Measurements from ENCODE around the gene PXDC1.
"Not testable (repeated sequence)": the region's sequence is repeated elsewhere in the genome, so short reads cannot be mapped to it uniquely, and the experiment has no call there.

Gene PXDC1

DNA sequence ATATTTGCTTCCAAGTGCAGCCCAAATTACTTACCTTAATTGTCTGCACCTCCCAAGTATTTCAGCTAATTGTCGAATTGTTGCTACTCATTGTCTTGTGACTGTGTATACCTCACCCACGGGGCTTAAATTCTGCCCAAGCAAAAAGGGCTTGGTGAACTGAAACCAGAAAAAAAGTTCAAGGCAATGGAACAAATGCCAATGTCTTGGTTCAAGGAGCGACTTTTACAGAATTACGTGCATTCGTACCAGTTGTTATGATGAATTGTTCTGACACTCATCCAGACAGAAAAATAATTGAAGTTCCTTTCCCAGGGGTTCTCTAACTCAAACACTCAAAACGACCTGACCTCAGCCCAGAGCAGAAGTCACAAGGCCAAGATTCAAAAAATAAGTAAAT lies 13.9 kb upstream of the PXDC1 start:
- no peak for TF ChIP-seq JUND (IDR thresholded peaks at IDR 0.05; ENCODE audit: low read depth)
- DNase-seq (ENCODE audit: low read depth in 1 of 2, low spot score in 1 of 2): no peak
- in situ Hi-C loops (cut with HindIII; ENCODE audit: low pct_unique_long_range_greater_than_20kb, low sequenced_read_pairs): no loop called here

DNA sequence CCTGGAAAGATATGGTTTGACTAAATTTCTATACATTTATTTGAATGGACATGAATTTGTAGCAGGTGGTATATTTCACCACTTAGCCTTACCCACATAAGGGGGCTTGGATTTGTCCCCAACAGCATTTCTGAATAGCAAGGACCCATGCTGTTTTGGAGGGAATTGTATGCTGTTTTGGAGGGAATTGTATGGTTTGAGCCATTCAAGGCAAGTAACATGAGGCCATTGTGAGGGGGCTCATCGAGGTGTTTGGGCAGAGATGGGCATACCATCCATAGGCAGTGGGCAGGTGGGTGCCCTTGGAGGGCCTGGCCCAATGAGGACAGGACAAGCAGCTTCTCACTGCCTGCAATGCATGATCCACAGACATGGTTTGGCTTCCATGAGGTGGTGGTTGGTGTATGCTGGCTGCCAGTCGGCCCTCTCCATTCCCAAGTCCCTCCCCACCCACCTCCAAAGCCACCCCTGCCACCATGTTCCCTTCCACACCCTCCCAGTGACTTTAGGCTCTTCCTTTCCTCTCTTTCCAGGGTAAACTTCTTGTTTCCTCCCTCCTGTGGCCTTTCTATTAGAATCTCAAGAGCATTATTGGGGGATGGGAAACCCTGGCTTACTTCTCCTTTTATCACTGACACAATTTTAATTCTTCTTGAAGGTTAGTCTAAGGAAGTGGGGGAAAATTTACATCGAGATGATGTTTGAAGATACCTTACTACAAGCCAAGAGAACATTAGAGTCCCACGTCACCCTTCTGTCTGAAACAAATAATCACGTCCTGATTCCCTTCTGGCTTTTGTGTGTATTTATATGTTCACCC lies 13.2 kb upstream of the PXDC1 start:
- DNase-seq (ENCODE audit: low read depth in 1 of 2, low spot score in 1 of 2): no peak
- in situ Hi-C loops (cut with HindIII; ENCODE audit: low pct_unique_long_range_greater_than_20kb, low sequenced_read_pairs): no loop called here
- no peak for TF ChIP-seq JUND (IDR thresholded peaks at IDR 0.05; ENCODE audit: low read depth)

DNA sequence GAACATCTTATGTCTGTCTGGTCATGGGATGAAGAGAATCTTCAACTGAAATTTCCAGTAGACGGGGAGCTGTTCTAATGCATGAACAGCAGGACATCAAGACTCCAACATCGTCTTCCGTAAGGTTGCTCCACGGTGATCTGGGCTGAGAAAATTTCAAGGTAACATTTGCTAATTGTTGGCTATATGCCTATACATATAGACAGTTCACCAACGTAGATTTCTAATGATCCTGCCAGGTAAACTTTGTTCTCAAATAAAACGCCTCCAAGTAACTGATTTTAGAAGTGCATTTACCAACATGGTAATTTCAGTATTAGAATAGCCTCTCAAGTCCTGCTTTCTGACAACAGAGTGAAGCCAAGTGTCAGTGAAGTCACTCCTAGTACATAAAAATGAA lies 11.3 kb upstream of the PXDC1 start:
- in situ Hi-C loops (cut with HindIII; ENCODE audit: low pct_unique_long_range_greater_than_20kb, low sequenced_read_pairs): no loop called here
- TF ChIP-seq JUND (IDR thresholded peaks at IDR 0.05; ENCODE audit: low read depth): no peak
- no peak for DNase-seq (ENCODE audit: low read depth in 1 of 2, low spot score in 1 of 2)

DNA sequence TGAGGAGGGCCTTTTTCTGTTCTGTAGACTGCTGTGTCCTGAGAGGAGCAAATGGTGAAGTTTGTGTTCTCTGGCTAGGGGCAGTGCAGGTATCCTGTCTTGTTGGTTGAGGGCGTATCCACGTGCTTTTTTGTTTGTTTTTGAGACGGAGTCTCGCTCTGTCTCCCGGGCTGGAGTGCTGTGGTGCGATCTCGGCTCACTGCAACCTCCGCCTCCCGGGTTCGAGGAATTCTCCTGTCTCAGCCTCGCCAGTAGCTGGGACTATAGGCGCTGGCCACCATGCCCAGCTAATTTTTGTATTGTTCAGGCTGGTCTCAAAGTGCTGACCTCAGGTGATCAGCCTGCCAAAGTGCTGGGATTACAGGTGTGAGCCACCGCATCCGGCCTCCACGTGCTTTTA lies 10.8 kb upstream of the PXDC1 start:
- TF ChIP-seq JUND (IDR thresholded peaks at IDR 0.05; ENCODE audit: low read depth): no peak
- no peak for DNase-seq (ENCODE audit: low read depth in 1 of 2, low spot score in 1 of 2)
- in situ Hi-C loops (cut with HindIII; ENCODE audit: low pct_unique_long_range_greater_than_20kb, low sequenced_read_pairs): no loop called here

DNA sequence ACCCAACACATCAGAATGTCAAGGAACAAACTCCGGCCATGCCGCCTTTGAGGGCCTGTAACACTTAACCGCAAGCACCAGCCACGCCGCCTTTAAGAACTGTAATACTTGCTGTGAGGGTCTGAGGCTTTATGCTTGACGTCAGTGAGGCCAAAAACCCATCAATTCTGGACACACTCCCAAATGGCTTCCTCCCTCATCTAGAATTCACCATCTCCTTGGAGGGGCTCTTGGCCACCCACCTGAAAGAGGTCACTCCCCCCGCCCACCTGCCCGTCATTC lies 10.4 kb upstream of the PXDC1 start:
- DNase-seq (ENCODE audit: low read depth in 1 of 2, low spot score in 1 of 2): no peak
- TF ChIP-seq JUND (IDR thresholded peaks at IDR 0.05; ENCODE audit: low read depth): no peak
- in situ Hi-C loops (cut with HindIII; ENCODE audit: low pct_unique_long_range_greater_than_20kb, low sequenced_read_pairs): no loop called here

DNA sequence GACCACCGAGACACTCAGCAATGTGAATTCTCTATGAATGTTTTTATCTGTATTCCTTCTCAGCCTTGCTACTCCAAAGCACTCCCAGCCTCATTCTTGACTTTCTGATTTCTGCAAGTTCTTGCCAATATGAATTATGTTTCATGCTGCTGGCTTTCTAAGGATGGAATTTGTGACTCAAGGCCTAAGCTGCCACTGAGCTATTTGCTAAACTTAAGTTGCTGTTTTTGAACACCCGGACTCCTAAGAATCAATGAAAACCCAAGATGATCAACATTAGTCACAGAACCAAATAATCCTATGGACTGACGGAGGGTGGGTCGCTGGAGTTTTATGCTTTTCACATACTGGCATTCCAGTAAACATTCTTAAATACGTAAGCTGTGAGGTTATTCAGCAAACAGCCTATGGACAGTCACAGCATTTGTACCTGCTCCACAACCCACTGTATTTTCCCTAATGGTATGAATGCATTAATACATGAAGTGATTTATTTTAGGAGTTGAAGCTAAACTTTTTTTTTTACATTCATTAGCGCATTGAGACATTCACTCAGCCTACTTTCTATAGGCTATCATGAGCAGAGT lies 8.2 kb upstream of the PXDC1 start:
- no peak for DNase-seq (ENCODE audit: low read depth in 1 of 2, low spot score in 1 of 2)
- TF ChIP-seq JUND (IDR thresholded peaks at IDR 0.05; ENCODE audit: low read depth): no peak
- in situ Hi-C loops (cut with HindIII; ENCODE audit: low pct_unique_long_range_greater_than_20kb, low sequenced_read_pairs): no loop called here

DNA sequence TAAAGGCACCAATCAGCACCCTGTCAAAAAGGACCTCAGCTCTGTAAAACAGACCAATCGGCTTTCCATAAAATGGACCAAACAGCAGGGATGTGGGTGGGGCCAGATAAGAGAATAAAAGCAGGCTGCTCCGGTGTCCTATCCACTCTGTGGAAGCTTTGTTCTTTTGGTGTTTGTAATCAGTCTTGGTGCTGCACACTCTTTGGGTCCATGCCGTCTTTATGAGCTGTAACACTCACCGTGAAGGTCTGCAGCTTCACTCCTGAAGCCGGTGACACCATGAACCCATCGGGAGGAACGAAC lies 7.3 kb upstream of the PXDC1 start:
- TF ChIP-seq JUND (IDR thresholded peaks at IDR 0.05; ENCODE audit: low read depth): no peak
- DNase-seq (ENCODE audit: low read depth in 1 of 2, low spot score in 1 of 2): no peak
- in situ Hi-C loops (cut with HindIII; ENCODE audit: low pct_unique_long_range_greater_than_20kb, low sequenced_read_pairs): no loop called here

DNA sequence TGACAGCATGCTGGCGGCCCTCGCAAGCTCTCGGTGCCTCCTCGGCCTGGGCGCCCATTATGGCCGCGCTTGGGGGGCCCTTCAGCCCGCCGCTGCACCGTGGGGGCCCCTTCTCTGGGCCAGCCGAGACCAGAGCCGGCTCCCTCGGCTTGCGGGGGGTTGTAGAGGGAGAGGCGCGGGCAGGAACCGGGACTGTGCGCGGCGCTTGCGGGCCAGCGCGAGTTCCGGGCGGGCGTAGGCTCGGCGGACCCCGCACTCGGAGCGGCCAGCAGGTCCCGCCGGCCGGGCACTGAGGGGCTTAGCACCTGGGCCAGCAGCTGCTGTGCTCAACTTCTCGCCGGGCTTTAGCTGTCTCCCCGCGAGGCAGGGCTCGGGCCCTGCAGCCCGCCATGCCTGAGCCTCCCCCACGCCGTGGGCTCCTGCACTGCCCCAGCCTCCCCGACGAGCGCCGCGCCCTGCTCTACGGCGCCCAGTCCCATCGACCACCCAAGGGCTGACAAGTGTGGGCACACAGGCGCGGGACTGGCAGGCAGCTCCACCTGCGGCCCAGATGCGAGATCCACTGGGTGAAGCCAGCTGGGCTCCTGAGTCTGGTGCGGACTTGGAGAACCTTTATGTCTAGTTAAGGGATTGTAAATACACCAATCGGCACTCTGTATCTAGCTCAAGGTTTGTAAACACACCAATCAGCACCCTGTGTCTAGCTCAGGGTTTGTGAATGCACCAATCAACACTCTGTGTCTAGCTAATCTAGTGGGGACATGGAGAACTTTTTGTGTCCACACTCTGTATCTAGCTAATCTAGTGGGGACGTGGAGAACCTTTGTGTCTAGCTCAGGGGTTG lies 6.7 kb upstream of the PXDC1 start:
- in situ Hi-C loops (cut with HindIII; ENCODE audit: low pct_unique_long_range_greater_than_20kb, low sequenced_read_pairs); DNase-seq (ENCODE audit: low read depth in 1 of 2, low spot score in 1 of 2): not testable (repeated sequence)

DNA sequence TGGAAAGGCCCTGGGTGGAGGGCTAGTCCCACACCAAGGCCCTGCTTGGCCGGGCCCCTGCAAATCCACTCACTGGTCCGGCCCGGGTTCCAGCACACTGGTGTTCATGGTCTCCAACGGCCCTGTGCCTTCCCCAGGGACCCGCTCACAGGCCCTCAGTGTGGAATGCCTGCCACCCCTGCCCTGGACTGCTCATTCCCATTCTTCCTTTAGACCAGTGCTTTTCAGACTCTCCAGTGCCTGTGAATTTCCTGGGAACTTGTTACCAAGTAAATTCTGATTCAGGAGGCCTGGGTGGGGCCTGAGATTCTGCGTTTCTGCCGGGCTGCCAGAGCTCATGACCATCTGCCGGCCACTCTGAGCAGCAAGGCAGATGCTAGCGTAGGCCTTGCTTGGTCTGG lies 5.7 kb upstream of the PXDC1 start:
- in situ Hi-C loops (cut with HindIII; ENCODE audit: low pct_unique_long_range_greater_than_20kb, low sequenced_read_pairs): no loop called here
- no peak for DNase-seq (ENCODE audit: low read depth in 1 of 2, low spot score in 1 of 2)
- no peak for TF ChIP-seq JUND (IDR thresholded peaks at IDR 0.05; ENCODE audit: low read depth)

DNA sequence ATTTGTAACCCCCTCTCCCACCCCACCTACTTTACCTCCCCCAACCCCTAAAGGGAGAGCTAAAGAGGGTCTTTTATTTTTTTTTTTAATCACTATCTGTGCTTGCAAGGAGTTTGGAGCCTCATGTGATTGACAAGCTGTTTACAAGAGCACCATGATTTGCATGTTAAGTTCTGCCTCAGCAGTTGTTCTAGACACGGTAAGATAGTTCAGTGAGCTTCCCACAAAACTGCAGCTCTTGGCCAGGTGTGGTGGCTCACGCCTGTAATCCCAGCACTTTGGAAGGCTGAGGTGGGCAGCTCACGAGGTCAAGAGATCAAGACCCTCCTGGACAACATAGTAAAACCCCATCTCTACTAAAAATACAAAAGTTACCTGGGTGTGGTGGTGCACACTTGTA lies 5.0 kb upstream of the PXDC1 start:
- DNase-seq (ENCODE audit: low read depth in 1 of 2, low spot score in 1 of 2): no peak
- in situ Hi-C loops (cut with HindIII; ENCODE audit: low pct_unique_long_range_greater_than_20kb, low sequenced_read_pairs): no loop called here
- no peak for TF ChIP-seq JUND (IDR thresholded peaks at IDR 0.05; ENCODE audit: low read depth)

DNA sequence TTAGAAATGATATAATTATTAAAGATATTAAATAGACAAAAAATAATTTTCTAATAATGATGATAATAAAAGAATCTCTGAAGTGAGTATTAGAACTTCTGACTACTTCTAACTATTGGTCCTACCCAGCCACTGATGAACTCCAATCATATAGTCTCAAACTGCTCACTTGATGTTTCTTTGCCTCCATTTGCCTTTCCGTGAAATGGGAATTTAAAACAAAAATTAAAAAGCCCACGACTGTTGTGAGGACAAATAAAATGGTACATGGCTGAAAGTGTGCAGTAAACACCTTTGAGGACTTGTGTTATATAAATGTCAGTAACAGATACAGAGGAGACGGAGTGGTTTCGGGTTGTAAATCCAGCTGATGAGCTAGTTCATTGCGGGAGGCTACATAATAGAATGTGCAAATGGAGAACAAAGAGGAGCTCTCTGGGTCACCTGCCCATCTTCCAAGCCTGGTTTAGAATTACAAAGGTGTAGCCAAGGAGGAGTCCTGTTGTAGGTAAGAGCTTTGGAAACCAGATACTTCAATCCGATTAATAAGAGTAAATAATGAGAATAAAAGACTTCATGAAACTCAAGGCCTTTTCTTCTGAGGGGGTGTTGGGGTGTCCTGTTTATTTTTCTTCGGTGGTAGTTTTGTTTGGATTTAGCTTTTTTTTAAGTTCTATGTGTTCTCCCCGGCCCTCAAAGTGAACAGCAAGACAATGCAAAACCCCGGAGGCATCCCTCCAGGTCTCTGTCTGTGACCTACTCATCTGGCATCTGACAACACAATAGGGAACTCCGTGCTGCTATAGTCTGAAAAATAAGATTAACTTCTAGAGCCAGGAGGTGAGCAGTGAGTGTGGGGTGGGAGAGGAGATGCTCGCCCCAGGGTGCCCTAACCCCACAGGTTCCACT lies 4.4 kb upstream of the PXDC1 start:
- in situ Hi-C loops (cut with HindIII; ENCODE audit: low pct_unique_long_range_greater_than_20kb, low sequenced_read_pairs): no loop called here
- DNase-seq (ENCODE audit: low read depth in 1 of 2, low spot score in 1 of 2): no peak
- TF ChIP-seq JUND (IDR thresholded peaks at IDR 0.05; ENCODE audit: low read depth): no peak

DNA sequence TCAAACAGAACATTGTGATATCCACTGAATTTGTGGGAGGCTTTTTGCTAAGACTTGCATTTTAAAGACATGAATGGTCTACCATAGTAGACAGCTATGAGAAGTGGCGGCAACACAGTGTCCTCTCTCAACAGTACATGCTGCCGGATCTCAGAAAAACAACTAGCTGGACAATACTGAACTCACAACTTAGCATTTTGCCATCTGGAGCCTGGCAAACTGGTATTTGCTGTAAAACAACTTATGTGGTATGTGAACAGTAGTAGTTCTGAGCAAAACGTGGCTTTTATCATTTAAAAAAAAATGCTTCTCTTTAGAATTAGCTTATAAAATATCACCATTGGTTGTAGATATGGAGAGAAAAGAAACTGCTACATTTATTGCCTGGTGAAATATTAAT lies 3.3 kb upstream of the PXDC1 start:
- no peak for TF ChIP-seq JUND (IDR thresholded peaks at IDR 0.05; ENCODE audit: low read depth)
- in situ Hi-C loops (cut with HindIII; ENCODE audit: low pct_unique_long_range_greater_than_20kb, low sequenced_read_pairs): no loop called here

DNA sequence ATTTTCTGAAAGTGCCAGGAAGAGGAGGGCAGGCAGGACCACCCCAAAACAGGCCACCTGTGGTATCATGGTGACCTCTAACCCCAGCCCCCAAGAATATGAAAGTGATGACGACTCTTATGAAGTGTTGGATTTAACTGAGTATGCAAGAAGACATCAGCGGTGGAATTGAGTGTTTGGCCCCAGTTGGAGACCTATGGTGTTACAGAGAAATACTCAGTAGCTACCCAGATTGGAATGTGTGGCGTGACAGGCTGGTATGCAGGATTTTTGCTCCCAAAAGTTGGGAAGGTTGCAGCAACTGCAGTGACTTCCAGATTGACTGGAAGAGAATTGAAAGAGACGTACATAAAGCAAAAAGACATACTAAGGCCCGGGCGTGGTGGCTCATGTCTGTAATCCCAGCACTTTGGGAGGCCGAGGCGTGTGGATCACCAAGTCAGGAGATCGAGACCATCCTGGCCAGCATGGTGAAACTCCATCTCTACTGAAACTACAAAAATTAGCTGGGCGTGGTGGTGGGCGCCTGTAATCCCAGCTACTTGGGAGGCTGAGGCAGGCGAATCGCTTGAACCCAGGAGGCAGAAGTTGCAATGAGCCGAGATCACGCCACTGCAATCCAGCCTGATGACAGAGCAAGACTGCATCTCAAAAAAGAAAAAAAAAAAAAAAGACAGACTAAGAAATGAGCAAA lies 2.7 kb upstream of the PXDC1 start:
- in situ Hi-C loops (cut with HindIII; ENCODE audit: low pct_unique_long_range_greater_than_20kb, low sequenced_read_pairs); DNase-seq (ENCODE audit: low read depth in 1 of 2, low spot score in 1 of 2): not testable (repeated sequence)

More for the DNA sequence above, 3.3 kb upstream of the PXDC1 start:
- no peak for DNase-seq (ENCODE audit: low read depth in 1 of 2, low spot score in 1 of 2)
